CD4-positive, alpha-beta T cell treated with Interleukin-6 at 100 ng/mL for 8 hours (primary cell): ENCODE measurements around the gene GSE1.

Source experiments
- DNase-seq: peaks from one replicate; pipeline ENCODE4 v3.0.0-alpha.2; 2020; ENCODE audit warnings: mixed read lengths, low spot score

Gene GSE1

GRCh38 chr16:85704900-85705846 lies 92.1 kb downstream of the GSE1 start:
- no peak for DNase-seq

GRCh38 chr16:85706449-85707034 lies 93.4 kb downstream of the GSE1 start:
- DNase-seq = no peak

DNA sequence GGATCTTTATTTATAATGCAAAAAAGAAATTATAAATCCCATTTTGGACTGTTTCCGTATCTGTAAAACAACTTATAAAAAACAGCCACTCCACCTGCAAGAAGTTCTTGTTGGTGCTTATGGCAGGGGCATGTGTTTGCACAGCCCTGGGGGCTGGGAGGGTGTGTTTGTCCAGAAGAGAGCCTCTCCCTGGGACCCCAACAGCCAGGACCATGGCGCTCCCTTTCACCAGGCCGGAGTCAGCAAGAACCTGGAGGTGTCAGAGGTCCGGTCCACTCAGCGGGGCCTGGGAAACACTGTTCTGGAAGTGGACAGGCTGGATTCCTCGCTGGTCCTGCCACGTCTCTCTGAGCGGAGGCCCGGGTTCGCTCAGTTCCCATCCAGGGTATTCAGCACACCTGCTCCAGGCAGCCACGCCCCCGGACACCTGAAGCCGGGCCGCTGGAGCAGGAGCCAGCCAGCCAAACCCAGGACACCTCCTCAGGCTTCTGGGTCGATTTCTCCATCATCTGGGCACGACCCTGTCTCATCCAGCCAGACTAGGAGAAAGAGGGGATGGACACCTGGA lies 94.5 kb downstream of the GSE1 start:
- no peak for DNase-seq

GRCh38 chr16:85708338-85708737 lies 95.2 kb downstream of the GSE1 start:
- no peak for DNase-seq

DNA sequence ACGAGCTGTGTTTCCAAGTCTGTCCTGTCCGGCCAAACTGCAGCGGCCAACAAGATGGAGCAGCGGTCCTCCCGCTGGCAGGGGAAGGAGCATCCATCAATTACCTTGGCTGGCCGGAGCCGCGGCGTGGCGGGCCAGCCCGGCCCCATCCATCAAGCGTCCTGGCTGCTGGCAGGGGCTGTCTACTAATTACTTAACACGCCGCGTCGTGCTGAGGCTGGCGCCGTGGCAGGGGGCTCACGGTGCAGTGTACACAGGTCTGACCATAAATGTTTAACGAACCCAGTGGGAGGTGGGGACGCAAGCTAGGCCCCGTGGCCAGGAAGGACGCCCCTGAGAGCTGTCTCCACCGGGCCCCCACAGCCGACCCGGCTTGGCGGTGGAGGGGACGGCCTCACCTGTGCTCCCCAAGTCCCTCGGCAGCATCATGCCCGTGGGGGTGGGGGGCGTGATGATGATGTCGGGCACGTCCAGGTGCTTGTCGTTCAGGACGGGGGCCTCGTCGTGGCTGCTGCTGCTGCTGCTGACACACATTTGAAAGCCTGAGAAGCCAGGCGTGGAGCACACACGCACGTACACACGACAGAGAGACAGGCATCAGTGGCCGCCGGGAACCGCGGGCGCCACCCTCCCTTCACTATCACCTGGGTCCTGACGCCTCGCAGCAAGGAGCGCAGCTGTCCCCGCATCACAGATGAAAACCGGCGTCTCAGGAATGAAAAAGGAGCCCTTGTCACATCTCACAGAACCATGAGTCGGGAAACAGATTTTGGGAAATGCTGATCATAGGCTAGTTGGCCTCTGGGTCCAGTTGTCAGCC lies 96.9 kb downstream of the GSE1 start:
- no peak for DNase-seq

DNA sequence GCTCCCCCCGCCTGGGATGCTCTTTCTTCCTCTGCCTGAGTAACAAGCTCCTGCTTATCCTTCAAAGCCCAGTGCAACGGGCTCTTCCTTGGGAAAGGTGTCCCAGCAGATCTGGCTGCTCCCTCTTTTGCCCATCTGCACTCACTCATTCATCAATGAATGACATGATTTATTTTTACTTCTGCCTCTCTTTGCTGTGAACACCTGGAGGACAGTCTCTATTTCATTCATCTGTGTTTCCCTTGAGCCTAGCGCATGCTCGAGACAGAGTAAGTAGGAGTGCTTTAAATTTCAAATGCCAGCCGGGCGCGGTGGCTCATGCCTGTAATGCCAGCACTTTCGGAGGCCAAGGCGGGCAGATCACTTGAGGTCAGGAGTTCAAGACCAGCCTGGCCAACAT lies 97.6 kb downstream of the GSE1 start:
- no peak for DNase-seq

GRCh38 chr16:85711982-85712587 lies 99.0 kb downstream of the GSE1 start:
- no peak for DNase-seq

DNA sequence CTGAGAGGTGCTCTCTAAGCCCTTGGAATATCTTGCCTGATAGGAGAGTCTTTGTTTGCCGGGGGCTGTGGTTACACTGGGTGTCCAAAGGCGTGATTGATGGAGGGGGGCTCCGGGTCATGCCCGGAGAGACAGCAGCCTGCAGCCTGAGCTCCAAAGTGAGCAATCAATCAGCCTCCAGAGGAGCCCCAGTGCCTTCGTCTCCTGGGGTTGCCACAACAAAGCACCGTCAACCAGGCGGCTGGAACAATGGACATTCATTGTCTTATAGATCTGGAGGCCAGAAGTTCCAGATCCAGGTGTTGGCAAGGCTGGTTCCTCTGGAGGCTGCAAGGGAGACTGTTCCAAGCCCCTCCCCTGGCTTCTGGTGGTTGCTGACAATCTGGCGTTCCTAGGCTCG lies 99.7 kb downstream of the GSE1 start:
- no peak for DNase-seq

DNA sequence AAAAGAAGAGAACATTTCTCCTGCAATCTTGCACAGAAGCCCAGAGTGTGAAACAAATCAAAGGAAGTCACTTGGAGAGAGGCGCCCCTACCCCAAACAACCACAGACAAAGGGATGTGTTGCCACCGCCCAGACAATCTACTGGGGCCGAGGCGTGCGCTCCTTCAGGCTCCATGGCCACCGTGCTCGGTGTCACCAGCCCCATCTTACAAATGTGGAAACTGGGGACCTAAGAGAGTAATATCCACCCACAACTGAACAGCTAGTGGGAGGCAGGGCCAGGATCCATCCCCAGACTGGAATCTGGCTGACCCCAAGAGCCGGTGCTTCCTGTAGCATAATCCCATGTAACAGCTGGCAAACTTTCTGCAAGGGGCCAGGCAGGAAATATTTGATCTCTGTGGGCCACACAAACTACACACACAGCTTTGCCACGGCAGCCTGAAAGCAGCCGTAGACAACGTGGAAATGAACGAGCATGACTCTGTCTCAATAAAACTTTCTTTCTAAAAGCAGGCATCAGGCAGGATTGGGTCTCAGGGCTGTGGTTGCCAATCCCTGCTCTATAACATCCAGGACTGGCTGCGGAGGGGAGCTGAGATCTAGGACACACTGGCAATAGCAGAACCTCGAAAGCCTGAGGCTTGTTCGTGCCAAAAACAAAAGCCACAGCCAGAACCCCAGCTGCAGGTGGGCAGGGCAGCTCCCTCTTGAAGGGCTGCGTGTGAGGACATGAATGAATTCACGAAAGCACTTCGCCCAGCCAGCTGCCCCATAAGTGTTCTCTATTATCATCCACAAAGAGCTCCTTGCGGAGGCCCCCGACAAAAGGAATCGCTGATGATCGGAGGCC lies 102.3 kb downstream of the GSE1 start:
- DNase-seq = no peak

GRCh38 chr16:85716022-85716679 lies 103.0 kb downstream of the GSE1 start:
- no peak for DNase-seq

DNA sequence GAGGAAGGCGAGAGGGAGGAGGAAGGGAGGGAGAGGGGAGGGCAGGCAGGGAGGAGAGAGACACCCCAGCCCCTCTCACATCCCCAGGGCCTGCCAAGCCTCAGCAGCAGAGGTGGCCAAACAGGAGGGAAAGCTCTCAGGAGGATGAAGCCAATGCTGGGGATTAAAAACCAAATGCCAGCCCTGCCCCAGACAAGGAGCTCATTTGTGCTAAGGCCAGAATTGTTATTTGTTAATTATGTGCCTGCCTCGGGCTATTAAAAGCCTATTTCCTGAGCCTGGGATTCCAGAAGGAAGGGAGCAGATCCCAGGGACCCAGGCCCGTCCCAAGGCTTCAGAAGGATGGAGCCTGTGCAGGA lies 103.5 kb downstream of the GSE1 start:
- DNase-seq = no peak

DNA sequence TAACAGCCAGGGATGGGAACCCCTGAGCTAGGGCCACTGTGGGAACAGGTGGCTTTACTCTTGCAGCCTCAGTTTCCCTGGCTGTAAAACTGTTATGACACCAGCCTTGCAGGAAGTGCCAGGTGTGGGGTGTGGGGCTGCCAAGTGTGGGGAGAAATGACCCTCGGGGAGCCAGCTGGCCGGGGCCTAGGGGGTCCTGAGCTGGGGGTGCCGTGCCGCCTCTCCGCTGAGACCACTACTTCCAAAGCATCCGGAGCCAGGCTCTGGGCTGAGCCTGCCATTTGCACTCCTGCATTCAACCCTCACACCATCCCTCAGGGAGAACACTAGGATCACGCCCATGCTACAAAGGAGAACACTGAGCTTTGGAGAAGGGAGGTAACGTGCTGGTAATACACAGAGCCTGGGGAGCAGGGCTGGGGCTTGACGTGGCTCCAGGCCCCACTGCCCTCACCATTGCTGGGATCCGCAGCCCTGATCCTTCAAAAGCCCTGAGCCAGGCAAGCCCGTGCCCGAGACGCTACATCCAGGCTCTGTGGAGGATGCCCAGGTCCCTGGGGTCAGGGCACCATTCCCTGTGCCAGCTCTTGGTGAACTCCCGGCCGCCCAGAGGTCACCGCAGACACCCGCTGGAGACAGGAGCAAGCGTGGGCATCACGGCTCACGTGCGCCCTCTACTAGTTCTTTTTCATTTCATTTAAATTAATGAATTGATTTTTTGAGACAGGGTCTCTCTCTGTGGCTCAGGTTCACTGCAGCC lies 104.5 kb downstream of the GSE1 start:
- DNase-seq = peak; percentile 52

- DNase-seq = no peak
Observed at GRCh38 chr16:85718153-85718477, 105.0 kb downstream of the GSE1 start.

DNA sequence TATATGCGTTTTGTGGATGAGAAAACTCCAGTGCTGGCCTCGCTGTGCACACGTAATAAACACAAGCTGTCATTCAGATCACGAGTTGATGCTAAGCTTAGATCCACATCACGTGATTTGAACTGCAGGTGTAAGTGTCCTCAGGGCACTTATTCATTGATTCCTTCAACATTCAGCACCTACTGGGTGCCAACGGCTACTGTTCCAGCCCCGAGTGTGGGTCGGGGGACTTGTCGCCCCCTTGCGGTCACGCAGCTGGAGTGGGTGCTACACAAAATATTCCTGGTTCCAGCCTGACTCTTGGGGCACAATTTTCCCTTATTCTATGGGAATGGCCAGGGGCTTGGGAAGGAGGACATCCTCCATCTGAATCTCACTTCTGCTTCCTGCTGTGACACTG lies 105.6 kb downstream of the GSE1 start:
- DNase-seq = no peak

GRCh38 chr16:85719605-85720301 lies 106.6 kb downstream of the GSE1 start:
- DNase-seq = no peak

DNA sequence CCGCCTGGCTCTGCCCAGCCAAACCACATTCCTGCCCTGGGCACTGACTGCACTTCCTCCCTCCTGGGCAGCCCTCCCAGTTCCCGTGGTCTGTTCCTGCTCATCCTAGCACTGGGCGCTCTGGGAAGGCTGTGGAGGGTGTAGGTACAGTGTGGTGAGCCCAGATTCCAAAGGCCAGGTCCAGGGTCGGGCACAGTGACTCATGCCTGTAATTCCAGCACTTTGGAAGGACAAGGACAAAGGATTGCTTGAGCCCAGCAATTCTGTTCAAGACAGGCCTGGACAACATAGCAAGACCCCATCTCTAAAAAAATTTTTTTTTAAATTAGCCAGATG lies 107.1 kb downstream of the GSE1 start:
- DNase-seq = no peak

- DNase-seq = no peak
Observed at GRCh38 chr16:85722128-85722893, 109.2 kb downstream of the GSE1 start.

- no peak for DNase-seq
Observed at GRCh38 chr16:85724126-85724879, 111.2 kb downstream of the GSE1 start.
